Neural cell (in vitro differentiated cells): ENCODE results near the gene SLC66A1.

ENCODE experiments used
- CTCF ChIP-seq: fragments of 450-650 bp; IDR thresholded peaks from 2 replicates; pipeline ENCODE4 v1.5.1; 2014; ENCODE audit warnings: antibody characterized with exemption, mild to moderate bottlenecking, moderate library complexity; ENCODE audit not compliant: poor library complexity, severe bottlenecking
- EZH2 ChIP-seq: fragments of 200-600, 300-800 bp; shearing (Covaris generic), sonication (generic); IDR thresholded peaks from 2 replicates; pipeline ENCODE4 v1.6.1; 2014; ENCODE audit warnings: antibody characterized with exemption, low read length, borderline replicate concordance, mild to moderate bottlenecking; ENCODE audit not compliant: insufficient read depth, poor library complexity, severe bottlenecking
- MXI1 ChIP-seq: fragments of 450-650 bp; conservative IDR thresholded peaks from 2 replicates; pipeline ENCODE4 v1.6.1; 2014; ENCODE audit warnings: antibody characterized with exemption, mild to moderate bottlenecking; ENCODE audit not compliant: poor library complexity, severe bottlenecking
- POLR2AphosphoS5 ChIP-seq: IDR thresholded peaks from 2 replicates; pipeline ENCODE4 v1.6.1; 2012
- SMC3 ChIP-seq: fragments of 450-650 bp; conservative IDR thresholded peaks from 2 replicates; pipeline ENCODE4 v1.6.1; 2014; ENCODE audit warnings: antibody characterized with exemption, mild to moderate bottlenecking, moderate library complexity; ENCODE audit not compliant: poor library complexity
- TF ChIP-seq, protein P1 (sequence below): IDR thresholded peaks from 2 replicates; pipeline ENCODE4 v1.6.1; 2012; ENCODE audit warnings: borderline replicate concordance

DNA sequence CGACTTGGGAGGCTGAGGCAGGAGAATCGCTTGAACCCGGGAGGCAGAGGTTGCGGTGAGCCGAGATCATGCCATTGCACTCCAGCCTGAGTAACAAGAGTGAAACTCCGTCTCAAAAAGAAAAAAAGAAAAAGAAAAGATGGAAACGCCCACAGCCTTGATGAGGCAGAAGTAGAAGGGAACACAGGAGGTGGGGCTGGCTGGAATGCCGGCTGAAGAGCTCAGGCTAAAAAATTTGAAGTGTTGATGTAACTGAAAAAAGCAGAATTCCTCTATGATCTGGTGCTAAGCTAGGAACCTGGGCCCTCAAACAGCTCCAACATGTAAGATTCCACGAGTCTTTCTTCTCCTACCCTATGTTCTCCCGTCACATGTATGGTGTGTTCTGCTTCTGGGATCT is 53.6 kb downstream of the SLC66A1 start:
- TF ChIP-seq CTCF (no peak), EZH2 (no peak), POLR2AphosphoS5 (no peak), MXI1 (no peak), SMC3 (no peak)
- TF ChIP-seq, protein P1, sequence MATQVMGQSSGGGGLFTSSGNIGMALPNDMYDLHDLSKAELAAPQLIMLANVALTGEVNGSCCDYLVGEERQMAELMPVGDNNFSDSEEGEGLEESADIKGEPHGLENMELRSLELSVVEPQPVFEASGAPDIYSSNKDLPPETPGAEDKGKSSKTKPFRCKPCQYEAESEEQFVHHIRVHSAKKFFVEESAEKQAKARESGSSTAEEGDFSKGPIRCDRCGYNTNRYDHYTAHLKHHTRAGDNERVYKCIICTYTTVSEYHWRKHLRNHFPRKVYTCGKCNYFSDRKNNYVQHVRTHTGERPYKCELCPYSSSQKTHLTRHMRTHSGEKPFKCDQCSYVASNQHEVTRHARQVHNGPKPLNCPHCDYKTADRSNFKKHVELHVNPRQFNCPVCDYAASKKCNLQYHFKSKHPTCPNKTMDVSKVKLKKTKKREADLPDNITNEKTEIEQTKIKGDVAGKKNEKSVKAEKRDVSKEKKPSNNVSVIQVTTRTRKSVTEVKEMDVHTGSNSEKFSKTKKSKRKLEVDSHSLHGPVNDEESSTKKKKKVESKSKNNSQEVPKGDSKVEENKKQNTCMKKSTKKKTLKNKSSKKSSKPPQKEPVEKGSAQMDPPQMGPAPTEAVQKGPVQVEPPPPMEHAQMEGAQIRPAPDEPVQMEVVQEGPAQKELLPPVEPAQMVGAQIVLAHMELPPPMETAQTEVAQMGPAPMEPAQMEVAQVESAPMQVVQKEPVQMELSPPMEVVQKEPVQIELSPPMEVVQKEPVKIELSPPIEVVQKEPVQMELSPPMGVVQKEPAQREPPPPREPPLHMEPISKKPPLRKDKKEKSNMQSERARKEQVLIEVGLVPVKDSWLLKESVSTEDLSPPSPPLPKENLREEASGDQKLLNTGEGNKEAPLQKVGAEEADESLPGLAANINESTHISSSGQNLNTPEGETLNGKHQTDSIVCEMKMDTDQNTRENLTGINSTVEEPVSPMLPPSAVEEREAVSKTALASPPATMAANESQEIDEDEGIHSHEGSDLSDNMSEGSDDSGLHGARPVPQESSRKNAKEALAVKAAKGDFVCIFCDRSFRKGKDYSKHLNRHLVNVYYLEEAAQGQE, result no peak
